B cell (primary cell): Measurements from ENCODE around the gene VRK2. TPM values are rescaled to one million over a fixed set of nuclear protein-coding genes. Genes with fewer than 3 reads are reported as not detected.

Source experiments
- ATAC-seq: fragments of 200-7000 bp; cut with Tn5 transposase; one replicate; pipeline ENCODE4 v1.10.0; 2021; ENCODE audit warnings: low read depth, mild to moderate bottlenecking, moderate number of reproducible peaks, moderate library complexity
- CTCF ChIA-PET: fragments of 350-600 bp; sonication (Branson Sonifier 250); formaldehyde crosslinking; loops from one replicate; lab custom pipeline; 2021; ENCODE audit warnings: antibody characterized with exemption, inconsistent platforms; lab: Charles Lee
- POLR2A ChIA-PET: fragments of 350-600 bp; sonication (Branson Sonifier 250); formaldehyde crosslinking; loops from one replicate; lab custom pipeline; 2021; ENCODE audit warnings: antibody characterized with exemption; lab: Charles Lee
- DNase-seq: peaks from one replicate; pipeline ENCODE4 v3.0.0; 2013
- H2AFZ ChIP-seq: 2 replicates; pipeline ENCODE4 v1.6.1; 2012; ENCODE audit warnings: mild to moderate bottlenecking, low read depth, low read length; ENCODE audit not compliant: insufficient read depth, poor library complexity, severe bottlenecking
- H3K27ac ChIP-seq, 2 donors: 1 replicate in 1 of 2; 2 replicates in 1 of 2; pipeline ENCODE4 v1.5.1; 2012 to 2013; ENCODE audit warnings: low read length in 2 of 2, mild to moderate bottlenecking in 2 of 2, moderate library complexity in 1 of 2
- H3K27me3 ChIP-seq, 4 experiments: fragments of 200-600 bp in 1 of 4; sonication (generic) in 1 of 4; replicated peaks in 1 of 4; 1 replicate in 2 of 4; 2 replicates in 2 of 4; pipeline versions ENCODE4 v1.6.1 to v1.7.0; 2013 to 2016; ENCODE audit warnings: low read length in 3 of 4, mild to moderate bottlenecking in 2 of 4, mixed read lengths in 1 of 4, moderate library complexity in 1 of 4; ENCODE audit not compliant: insufficient read depth in 4 of 4, control insufficient read depth in 3 of 4; ENCODE audit errors: control extremely low read depth in 1 of 4
- H3K36me3 ChIP-seq, 2 experiments: replicated peaks in 1 of 2; 1 replicate in 1 of 2; 2 replicates in 1 of 2; pipeline versions ENCODE4 v1.6.1 to v1.7.1; 2013; ENCODE audit warnings: low read length in 1 of 2; ENCODE audit not compliant: insufficient read depth in 2 of 2, control insufficient read depth in 1 of 2; ENCODE audit errors: control extremely low read depth in 1 of 2, extremely low read depth in 1 of 2
- H3K4me1 ChIP-seq, 2 donors: fragments of 200-600 bp in 1 of 2; sonication (generic) in 1 of 2; 1 replicate in 1 of 2; 2 replicates in 1 of 2; pipeline versions ENCODE4 v1.5.1 to v1.6.1; 2013 to 2017; ENCODE audit warnings: low read length in 2 of 2; ENCODE audit not compliant: control insufficient read depth in 2 of 2, insufficient read depth in 2 of 2
- H3K4me2 ChIP-seq: replicated peaks from 2 replicates; pipeline ENCODE3; 2012; ENCODE audit warnings: mild to moderate bottlenecking, low read depth, low read length; ENCODE audit not compliant: poor library complexity, severe bottlenecking
- H3K4me3 ChIP-seq, 5 experiments: fragments of 200-600 bp in 1 of 5; sonication (generic) in 1 of 5; 1 replicate in 3 of 5; 2 replicates in 2 of 5; pipeline versions ENCODE4 v1.5.1 to v1.7.0; 2011 to 2016; ENCODE audit warnings: low read length in 4 of 5, mild to moderate bottlenecking in 4 of 5, low read depth in 2 of 5, control low read depth in 1 of 5, moderate library complexity in 1 of 5; ENCODE audit not compliant: insufficient read depth in 1 of 5; ENCODE audit errors: control extremely low read depth in 1 of 5, extremely low read depth in 1 of 5
- H3K79me2 ChIP-seq: fragments of 200-600 bp; sonication (generic); one replicate; pipeline ENCODE4 v1.6.0; 2016; ENCODE audit warnings: low read length; ENCODE audit not compliant: control insufficient read depth, insufficient read depth
- H3K9ac ChIP-seq: fragments of 200-600 bp; sonication (generic); 2 replicates; pipeline ENCODE4 v1.6.1; 2017; ENCODE audit warnings: mild to moderate bottlenecking, low read length, moderate library complexity
- H3K9me3 ChIP-seq, 3 donors: one replicate each; pipeline versions ENCODE4 v1.6.1 to v1.7.1; 2013; ENCODE audit warnings: low read length in 2 of 3; ENCODE audit not compliant: control insufficient read depth in 2 of 3, insufficient read depth in 1 of 3; ENCODE audit errors: control extremely low read depth in 1 of 3
- H4K20me1 ChIP-seq: 2 replicates; pipeline ENCODE4 v1.6.0; 2012; ENCODE audit warnings: mild to moderate bottlenecking, low read length; ENCODE audit not compliant: insufficient read depth, control insufficient read depth, poor library complexity, severe bottlenecking
- H3K27ac Mint-ChIP-seq: one replicate; pipeline ENCODE4 v1.8.0; 2021; ENCODE audit warnings: mixed read lengths
- H3K27me3 Mint-ChIP-seq: one replicate; pipeline ENCODE4 v1.8.0; 2021; ENCODE audit warnings: mixed read lengths
- H3K4me1 Mint-ChIP-seq: one replicate; pipeline ENCODE4 v1.8.0; 2021; ENCODE audit warnings: mixed read lengths
- H3K4me3 Mint-ChIP-seq: one replicate; pipeline ENCODE4 v1.8.0; 2021; ENCODE audit warnings: mixed read lengths
- H3K9me3 Mint-ChIP-seq: one replicate; pipeline ENCODE4 v1.8.0; 2022; ENCODE audit warnings: mixed read lengths; ENCODE audit not compliant: insufficient read depth
- CTCF ChIP-seq: fragments of 200-600 bp; IDR thresholded peaks from one replicate; pipeline ENCODE4 v1.8.0; 2022; ENCODE audit warnings: antibody characterized with exemption, mild to moderate bottlenecking
- EZH2 ChIP-seq: IDR thresholded peaks from 2 replicates; pipeline ENCODE4 v1.6.1; 2012; ENCODE audit warnings: borderline replicate concordance, low read depth, mild to moderate bottlenecking, moderate library complexity, low read length; ENCODE audit not compliant: insufficient read depth, poor library complexity, severe bottlenecking
- WGBS: methylation state at CpG from one replicate; pipeline ENCODE4 v1.1.5; 2013; ENCODE audit warnings: missing lambda C conversion rate; ENCODE audit not compliant: insufficient coverage; 5-methylcytosine and 5-hydroxymethylcytosine counted together
- intact Hi-C: fragments of 100-400 bp; cut with micrococcal nuclease; formaldehyde crosslinking; loops from one replicate; pipeline ENCODE4 v1.10.0; 2022
- polyA plus RNA-seq: library from polyadenylated mRNA; depleted of rRNA; stranded (reverse); fragments of >200 nt; gene quantifications from 2 replicates; pipeline ENCODE4 v1.2.3, GENCODE V29; 2012
- total RNA-seq, 2 donors: library from RNA; stranded (reverse); fragments of 120-200 nt in 1 of 2; gene quantifications; 1 replicate in 1 of 2; 2 replicates in 1 of 2; pipeline versions ENCODE4 v1.2.3 to v1.2.4, GENCODE V29; 2013 to 2022

Gene VRK2
- total and polyA plus RNA-seq, 2 donors (not counting 1 experiment from before 2014, with no cell fraction given) = 10.2 to 35.5 TPM

- no peaks in the 10 kb centered on the region for H3K4me1 ChIP-seq
- no peak for DNase-seq
- Mint-ChIP-seq H3K4me1 (no peaks in the 10 kb centered on the region), H3K4me3 (no peak overlapping the region), H3K9me3 (peaks cover 10% of the 10 kb centered on the region), H3K27ac (no peak overlapping the region), H3K27me3 (no peaks in the 10 kb centered on the region)
- no peaks in the 10 kb centered on the region for H4K20me1 ChIP-seq
- H2AFZ ChIP-seq = no peak overlapping the region
- TF ChIP-seq EZH2 = no peak
- TF ChIP-seq CTCF = no peak
- H3K79me2 ChIP-seq = no peaks in the 10 kb centered on the region
- H3K27ac ChIP-seq = no peak overlapping the region
- CTCF ChIA-PET = no interaction called here
- H3K36me3 ChIP-seq = peaks cover 2% of the 10 kb centered on the region in 2 experiments
- no peaks in the 10 kb centered on the region for H3K27me3 ChIP-seq
- WGBS = no CpG with 5 or more reads among the region's 1 CpG
- intact Hi-C loops = no loop called here
- H3K9me3 ChIP-seq = peaks cover 0 to 13% (median 9%) of the 10 kb centered on the region in 3 donors
- no peak overlapping the region for H3K9ac ChIP-seq
- no peak overlapping the region for H3K4me2 ChIP-seq
- POLR2A ChIA-PET = no interaction called here
- H3K4me3 ChIP-seq = no peak overlapping the region
- no peak for ATAC-seq
These were observed 160.2 kb downstream of the VRK2 start for GRCh38 chr2:58206785-58207184.

- intact Hi-C loops = no loop called here
- H2AFZ ChIP-seq = no peak overlapping the region
- no peak overlapping the region for H3K4me2 ChIP-seq
- TF ChIP-seq EZH2 (no peak), CTCF (no peak)
- no peaks in the 10 kb centered on the region for H3K79me2 ChIP-seq
- H3K4me3 ChIP-seq = no peak overlapping the region
- ATAC-seq = no peak
- POLR2A ChIA-PET = no interaction called here
- Mint-ChIP-seq H3K9me3 (peaks cover 12% of the 10 kb centered on the region), H3K27me3 (no peaks in the 10 kb centered on the region), H3K4me3 (no peak overlapping the region), H3K4me1 (no peaks in the 10 kb centered on the region), H3K27ac (no peak overlapping the region)
- H3K27me3 ChIP-seq = no peaks in the 10 kb centered on the region
- DNase-seq = no peak
- H3K9me3 ChIP-seq = peaks cover 0 to 13% (median 9%) of the 10 kb centered on the region in 3 donors
- no peaks in the 10 kb centered on the region for H4K20me1 ChIP-seq
- no peaks in the 10 kb centered on the region for H3K4me1 ChIP-seq
- 100% methylated on average over 1 of the region's 3 CpGs for WGBS
- peaks cover 2 to 3% of the 10 kb centered on the region in 2 experiments for H3K36me3 ChIP-seq
- CTCF ChIA-PET = no interaction called here
- no peak overlapping the region for H3K27ac ChIP-seq
- no peak overlapping the region for H3K9ac ChIP-seq
These were observed 160.6 kb downstream of the VRK2 start for GRCh38 chr2:58207189-58207588.

Other genes with a start within 250 kb of the VRK2 start
- 23.3 and 31.7 TPM in 2 replicates for gene FANCL, start 194.5 kb downstream of the VRK2 start, total RNA-seq
- gene FANCL, start 194.5 kb downstream of the VRK2 start, polyA plus RNA-seq = 9.1 and 9.8 TPM in 2 replicates